Effector memory CD4-positive, alpha-beta T cell (primary cell): Measurements from ENCODE around the gene UBE2I.

Source experiments
- DNase-seq, 3 donors: peaks; one replicate each; pipeline ENCODE4 v3.0.0-alpha.2; 2020
- H3K27ac ChIP-seq: 2 replicates; pipeline ENCODE4 v1.7.0; 2013; ENCODE audit warnings: mild to moderate bottlenecking, low read length, moderate library complexity; ENCODE audit not compliant: insufficient read depth, poor library complexity, severe bottlenecking
- H3K27me3 ChIP-seq: replicated peaks from 2 replicates; pipeline ENCODE4 v1.7.0; 2013; ENCODE audit warnings: mild to moderate bottlenecking, low read length; ENCODE audit not compliant: insufficient read depth, control insufficient read depth, poor library complexity, severe bottlenecking
- H3K36me3 ChIP-seq: 2 replicates; pipeline ENCODE4 v1.7.0; 2013; ENCODE audit warnings: mild to moderate bottlenecking, low read length, moderate library complexity; ENCODE audit not compliant: control insufficient read depth, insufficient read depth
- H3K4me1 ChIP-seq: 2 replicates; pipeline ENCODE4 v1.7.0; 2013; ENCODE audit warnings: low read length, mild to moderate bottlenecking; ENCODE audit not compliant: control insufficient read depth, insufficient read depth, poor library complexity, severe bottlenecking
- H3K4me3 ChIP-seq: 2 replicates; pipeline ENCODE4 v1.7.0; 2013; ENCODE audit warnings: low read length, low read depth, mild to moderate bottlenecking; ENCODE audit not compliant: insufficient read depth, poor library complexity, severe bottlenecking
- H3K9me3 ChIP-seq: 2 replicates; pipeline ENCODE4 v1.7.0; 2013; ENCODE audit warnings: mild to moderate bottlenecking, low read length, moderate library complexity; ENCODE audit not compliant: control insufficient read depth

UBE2I gene

GRCh38 chr16:1348926-1349325 is 39.5 kb downstream of the UBE2I start:
- Histone ChIP-seq H3K9me3 (no peaks in the 10 kb centered on the region), H3K4me3 (no peak overlapping the region), H3K27ac (no peak overlapping the region), H3K4me1 (peaks cover 17% of the 10 kb centered on the region), H3K36me3 (peaks cover 26% of the 10 kb centered on the region), H3K27me3 (no peaks in the 10 kb centered on the region)
- no peak for DNase-seq

- peaks cover 26% of the 10 kb centered on the region for H3K36me3 ChIP-seq
- DNase-seq: no peak
- H3K4me1 ChIP-seq: peaks cover 17% of the 10 kb centered on the region
- no peaks in the 10 kb centered on the region for H3K27me3 ChIP-seq
- no peak overlapping the region for H3K27ac ChIP-seq
- no peak overlapping the region for H3K4me3 ChIP-seq
- H3K9me3 ChIP-seq: no peaks in the 10 kb centered on the region
Observed at GRCh38 chr16:1349351-1349750, 39.9 kb downstream of the UBE2I start.

GRCh38 chr16:1349951-1350350 is 40.5 kb downstream of the UBE2I start:
- H3K9me3 ChIP-seq: no peaks in the 10 kb centered on the region
- no peaks in the 10 kb centered on the region for H3K27me3 ChIP-seq
- DNase-seq: no peak
- no peak overlapping the region for H3K4me3 ChIP-seq
- peaks cover 17% of the 10 kb centered on the region for H3K4me1 ChIP-seq
- H3K27ac ChIP-seq: no peak overlapping the region
- H3K36me3 ChIP-seq: peaks cover 26% of the 10 kb centered on the region

- Histone ChIP-seq H3K9me3 (no peaks in the 10 kb centered on the region), H3K4me3 (no peak overlapping the region), H3K27ac (peak overlapping the region; percentile 70), H3K4me1 (peaks cover 17% of the 10 kb centered on the region), H3K36me3 (peaks cover 26% of the 10 kb centered on the region), H3K27me3 (no peaks in the 10 kb centered on the region)
- no peak for DNase-seq
Observed at GRCh38 chr16:1350691-1351090, 41.3 kb downstream of the UBE2I start.

DNA sequence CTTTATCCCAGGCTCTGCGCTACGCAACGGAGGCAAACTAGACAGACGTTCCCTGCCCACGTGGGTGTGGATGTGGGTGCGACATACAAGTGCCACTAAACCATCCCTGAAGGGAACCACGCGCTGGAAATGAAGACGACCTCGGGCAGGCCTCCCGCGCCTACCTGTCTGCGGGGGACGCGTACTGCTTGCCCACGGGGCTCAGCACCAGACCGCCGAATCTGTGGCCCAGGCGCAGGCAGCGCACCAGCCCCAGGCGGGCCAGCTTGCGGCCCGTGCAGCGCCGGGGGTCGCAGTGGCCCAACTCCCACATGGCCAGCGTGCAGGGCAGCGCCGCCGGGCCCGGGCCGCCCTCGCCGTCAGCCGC is 41.8 kb downstream of the UBE2I start:
- H3K4me3 ChIP-seq: peak overlapping the region; percentile 71
- no peaks in the 10 kb centered on the region for H3K9me3 ChIP-seq
- H3K36me3 ChIP-seq: peaks cover 26% of the 10 kb centered on the region
- H3K4me1 ChIP-seq: peaks cover 17% of the 10 kb centered on the region
- DNase-seq: no peak
- H3K27ac ChIP-seq: peak overlapping the region; percentile 70
- H3K27me3 ChIP-seq: no peaks in the 10 kb centered on the region

DNA sequence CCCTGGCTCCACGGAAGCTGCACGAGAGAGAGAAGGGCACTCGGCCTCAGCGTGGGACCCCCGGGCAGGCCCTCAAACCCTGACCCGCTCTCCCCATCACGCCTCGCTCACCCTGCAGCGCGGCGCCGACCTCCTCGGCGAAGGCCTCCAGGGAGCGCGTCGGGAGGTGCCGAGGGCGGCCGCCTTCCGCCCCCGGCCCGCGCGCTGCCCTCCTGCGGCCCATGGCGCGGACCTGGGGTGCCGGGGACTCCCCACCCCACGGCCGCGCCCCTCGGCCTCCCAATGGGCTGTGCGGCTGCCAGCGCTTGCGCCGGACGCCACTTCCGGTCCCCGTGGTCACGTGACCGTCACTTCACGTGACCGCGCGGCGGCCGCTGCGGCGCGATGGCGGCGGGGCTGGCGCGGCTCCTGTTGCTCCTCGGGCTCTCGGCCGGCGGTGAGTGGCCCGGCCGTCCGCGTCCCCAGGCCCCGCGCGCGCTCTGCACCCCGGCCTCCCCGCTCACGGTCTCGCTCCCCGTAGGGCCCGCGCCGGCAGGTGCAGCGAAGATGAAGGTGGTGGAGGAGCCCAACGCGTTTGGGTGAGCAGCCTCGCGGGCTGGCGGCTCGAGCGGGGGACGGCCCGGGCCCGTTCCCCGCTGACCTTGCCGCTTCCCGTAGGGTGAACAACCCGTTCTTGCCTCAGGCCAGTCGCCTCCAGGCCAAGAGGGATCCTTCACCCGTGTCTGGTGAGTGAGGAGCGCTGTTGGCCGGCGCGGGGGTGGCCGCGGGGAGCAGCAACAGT is 42.3 kb downstream of the UBE2I start, which contains the start of the genes GNPTG and TSR3:
TSS of gene GNPTG (plus strand) at position 350 of the 781 bp plus-strand sequence. CDS start at position 385, 35 bp downstream.
TSS of gene TSR3 (minus strand) at position 297 of the 781 bp plus-strand sequence. CDS start at position 223, 74 bp downstream.
- H3K4me1 ChIP-seq: peaks cover 17% of the 10 kb centered on the region
- H3K36me3 ChIP-seq: peaks cover 26% of the 10 kb centered on the region
- H3K4me3 ChIP-seq: peak within 1 kb of the TSS; percentile 71
- H3K9me3 ChIP-seq: no peaks in the 10 kb centered on the region
- peak within 1 kb of the TSS; percentile 70 for H3K27ac ChIP-seq
- no peaks in the 10 kb centered on the region for H3K27me3 ChIP-seq
- DNase-seq: peak; percentile 75 to 80 (median 79)

DNA sequence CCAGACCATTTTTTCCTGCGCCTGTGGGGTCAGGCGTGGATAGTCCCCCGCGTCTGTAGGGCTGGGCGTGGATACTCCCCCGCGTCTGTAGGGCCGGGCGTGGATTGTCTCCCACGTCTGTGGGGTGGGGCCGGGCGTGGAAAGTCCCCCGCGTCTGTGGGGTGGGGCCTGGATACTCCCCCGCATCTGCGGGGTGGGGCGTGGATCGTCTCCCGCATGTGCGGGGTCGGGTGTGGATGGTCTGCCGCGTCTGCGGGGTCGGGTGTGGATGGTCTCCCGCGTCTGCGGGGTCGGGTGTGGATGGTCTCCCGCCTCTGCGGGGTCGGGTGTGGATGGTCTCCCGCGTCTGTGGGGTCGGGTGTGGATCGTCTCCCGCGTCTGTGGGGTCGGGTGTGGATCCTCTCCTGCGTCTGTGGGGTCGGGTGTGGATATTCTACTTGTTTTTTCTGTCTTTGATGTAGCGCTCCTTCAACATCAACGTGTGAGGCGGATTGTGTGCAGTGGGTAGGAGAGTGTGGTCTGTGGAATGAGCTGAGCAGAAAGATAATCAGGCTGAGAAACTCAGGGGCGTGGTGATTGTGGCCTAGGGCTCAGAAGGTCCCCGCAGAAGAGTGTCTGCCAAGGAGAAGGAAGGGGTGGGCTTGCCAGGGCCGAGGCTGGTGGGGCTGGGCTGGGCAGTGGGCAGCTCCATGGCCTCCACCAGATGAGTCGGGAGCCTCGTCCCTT is 45.5 kb downstream of the UBE2I start:
- no peak for DNase-seq
- H3K4me1 ChIP-seq: peaks cover 17% of the 10 kb centered on the region

DNA sequence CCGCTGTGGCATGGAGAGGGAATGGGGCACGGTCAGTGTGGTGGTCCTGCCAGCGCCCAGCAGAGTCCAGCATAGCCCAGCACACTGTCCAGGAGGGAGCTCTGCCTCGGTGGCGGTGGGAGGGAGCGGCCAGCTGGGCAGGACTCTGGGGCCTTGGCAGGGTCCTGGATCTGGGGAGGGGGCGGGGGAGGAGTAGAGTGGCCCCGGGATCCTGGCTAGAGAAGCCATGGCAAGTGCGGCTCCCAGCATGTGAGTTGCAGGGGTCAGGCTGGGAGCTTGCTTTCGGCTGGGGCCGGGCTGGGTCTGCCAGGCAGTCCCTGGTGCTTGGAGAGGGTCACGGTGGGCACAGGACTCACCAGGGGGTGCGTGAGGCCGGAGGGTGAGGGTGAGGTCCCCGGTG is 46.2 kb downstream of the UBE2I start:
- Histone ChIP-seq H3K4me1 (peaks cover 15% of the 10 kb centered on the region), H3K4me3 (no peak overlapping the region), H3K27me3 (no peaks in the 10 kb centered on the region), H3K27ac (no peak overlapping the region), H3K36me3 (peaks cover 10% of the 10 kb centered on the region), H3K9me3 (no peaks in the 10 kb centered on the region)
- DNase-seq: no peak

More for the DNA sequence above, 45.5 kb downstream of the UBE2I start:
- H3K9me3 ChIP-seq: no peaks in the 10 kb centered on the region
- peaks cover 14% of the 10 kb centered on the region for H3K36me3 ChIP-seq
- H3K27ac ChIP-seq: no peak overlapping the region
- H3K4me3 ChIP-seq: no peak overlapping the region
- H3K27me3 ChIP-seq: no peaks in the 10 kb centered on the region

DNA sequence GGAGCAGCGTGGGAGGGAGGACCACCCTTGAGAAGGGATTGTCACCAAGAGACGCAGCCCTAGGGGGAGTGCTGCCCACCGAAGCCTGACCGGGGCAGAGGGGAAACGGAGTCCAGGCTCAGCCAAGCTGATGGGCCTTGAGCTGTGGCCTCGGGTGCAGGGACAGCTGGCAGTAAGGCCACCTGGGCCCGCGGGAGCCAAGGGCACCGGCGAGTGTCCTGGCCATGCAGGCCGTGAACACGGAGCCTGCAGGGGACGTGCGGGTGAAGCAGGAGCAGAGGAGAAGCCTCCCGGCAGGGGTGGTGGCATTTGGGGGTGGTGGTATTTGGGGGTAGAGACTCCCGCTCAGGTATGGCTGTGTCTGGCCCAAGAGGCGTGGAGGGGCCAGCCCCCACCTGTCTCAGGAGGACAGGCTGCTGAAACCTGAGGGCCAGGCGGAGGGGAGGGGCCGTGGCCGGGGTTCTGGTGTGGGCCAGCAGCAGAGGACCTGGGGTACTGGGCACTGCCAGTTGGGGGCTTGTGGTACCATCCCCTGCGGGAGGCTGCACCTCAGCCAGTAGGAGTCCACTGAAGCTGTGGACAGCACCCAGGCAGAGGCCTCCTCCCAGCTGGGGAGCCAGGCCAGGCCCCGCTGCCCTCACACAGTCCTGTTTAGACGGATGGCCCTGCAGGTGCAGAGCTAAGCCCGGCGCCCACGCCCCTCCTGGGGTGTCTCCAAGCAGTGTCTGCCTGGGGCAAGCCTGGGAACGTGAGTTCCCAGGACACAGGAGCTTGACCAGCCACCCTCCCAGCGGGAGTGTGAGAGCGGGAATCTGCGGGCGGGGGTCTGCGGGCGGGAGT is 46.8 kb downstream of the UBE2I start:
- no peak for DNase-seq
- no peak overlapping the region for H3K27ac ChIP-seq
- H3K36me3 ChIP-seq: peaks cover 10% of the 10 kb centered on the region
- H3K27me3 ChIP-seq: no peaks in the 10 kb centered on the region
- no peak overlapping the region for H3K4me3 ChIP-seq
- H3K9me3 ChIP-seq: no peaks in the 10 kb centered on the region
- H3K4me1 ChIP-seq: peaks cover 10% of the 10 kb centered on the region
